K562 (cell line): ENCODE measurements around the gene STING1. TPM values are rescaled to one million over a fixed set of nuclear protein-coding genes. Genes with fewer than 3 reads are reported as not detected.

Source experiments
- ATAC-seq: fragments of 200-7000 bp; cut with Tn5 transposase; 3 replicates; pipeline ENCODE4 v1.9.1; 2020; ENCODE audit warnings: moderate library complexity
- BruUV-seq: library from RNA; stranded (reverse); fragments of 400-500 nt; replicated peaks from 2 replicates; lab custom pipeline; 2021; lab: Mats Ljungman, UMichigan
- CTCF ChIA-PET: fragments of 300-600 bp; formaldehyde crosslinking; extraction: SDS; loops from one replicate; lab custom pipeline; 2021; ENCODE audit warnings: low intra/inter-chr PET ratio; lab: Yijun Ruan, JAX
- POLR2A ChIA-PET: fragments of 300-600, 350-650 bp; sonication (Branson Sonifier 250); formaldehyde crosslinking; extraction: SDS; loops from one replicate; lab custom pipeline; 2021; ENCODE audit warnings: antibody characterized with exemption, inconsistent platforms; lab: Yijun Ruan, JAX
- DNase-seq, 4 experiments: peaks; one replicate each; pipeline versions ENCODE4 v3.0.0 to v3.0.0-alpha.2; 2011 to 2018; ENCODE audit warnings: low spot score in 3 of 4, mixed read lengths in 3 of 4; ENCODE audit errors: extremely low read depth in 1 of 4
- FAIRE-seq: peaks from 2 replicates; lab custom pipeline; 2011; peaks lifted over from hg19 to GRCh38; lab: Jason Lieb, UNC
- H2AFZ ChIP-seq: 2 replicates; pipeline ENCODE4 v1.6.0; 2011; ENCODE audit warnings: low read depth, low read length, control low read depth, inconsistent platforms
- H3K27ac ChIP-seq: fragments of 200-600 bp; 3 replicates; pipeline ENCODE4 v1.8.0; 2011; ENCODE audit warnings: low read depth, mild to moderate bottlenecking, control low read depth, inconsistent platforms, low read length, moderate library complexity, mixed read lengths; ENCODE audit errors: extremely low read depth
- H3K27me3 ChIP-seq, 2 experiments: fragments of 300-600 bp in 1 of 2; 2 replicates in 1 of 2; 3 replicates in 1 of 2; pipeline versions ENCODE4 v1.6.0 to v1.8.0; 2011; ENCODE audit warnings: inconsistent platforms in 2 of 2, low read length in 2 of 2, mild to moderate bottlenecking in 1 of 2, mixed read lengths in 1 of 2, moderate library complexity in 1 of 2; ENCODE audit not compliant: control insufficient read depth in 2 of 2, insufficient read depth in 2 of 2
- H3K36me3 ChIP-seq: fragments of 300-600 bp; 3 replicates; pipeline ENCODE4 v1.8.0; 2011; ENCODE audit warnings: mild to moderate bottlenecking, low read length, inconsistent platforms; ENCODE audit not compliant: control insufficient read depth, insufficient read depth
- H3K4me1 ChIP-seq, 2 experiments: fragments of 200-600 bp in 1 of 2; replicated peaks in 1 of 2; 2 replicates in 1 of 2; 3 replicates in 1 of 2; pipeline versions ENCODE4 v1.5.1 to v1.8.0; 2011; ENCODE audit warnings: inconsistent platforms in 2 of 2, low read length in 2 of 2, mild to moderate bottlenecking in 1 of 2, mixed read lengths in 1 of 2, moderate library complexity in 1 of 2; ENCODE audit not compliant: control insufficient read depth in 2 of 2, insufficient read depth in 2 of 2
- H3K4me2 ChIP-seq: 2 replicates; pipeline ENCODE4 v1.6.1; 2011; ENCODE audit warnings: low read length, control low read depth, inconsistent platforms, mixed read lengths; ENCODE audit not compliant: insufficient read depth
- H3K4me3 ChIP-seq: fragments of 200-600 bp; sonication (generic), shearing (Covaris generic); 2 replicates; pipeline ENCODE4 v1.5.1; 2016; ENCODE audit warnings: control low read depth, inconsistent platforms
- H3K79me2 ChIP-seq: fragments of 200-600 bp; 3 replicates; pipeline ENCODE4 v1.8.0; 2011; ENCODE audit warnings: low read length, inconsistent platforms; ENCODE audit not compliant: control insufficient read depth, insufficient read depth
- H3K9ac ChIP-seq, 2 experiments: 2 replicates each; pipeline versions ENCODE4 v1.6.0 to v1.6.1; 2011; ENCODE audit warnings: low read depth in 2 of 2, low read length in 2 of 2, control low read depth in 1 of 2, inconsistent platforms in 1 of 2, mild to moderate bottlenecking in 1 of 2, mixed read lengths in 1 of 2; ENCODE audit not compliant: insufficient read depth in 1 of 2
- H3K9me1 ChIP-seq: one replicate; pipeline ENCODE4 v1.6.0; 2011; ENCODE audit warnings: inconsistent platforms, mild to moderate bottlenecking, low read length, moderate library complexity; ENCODE audit not compliant: control insufficient read depth, insufficient read depth
- H3K9me3 ChIP-seq: replicated peaks from 2 replicates; pipeline ENCODE4 v1.5.1; 2011; ENCODE audit warnings: low read depth, low read length, inconsistent platforms; ENCODE audit not compliant: control insufficient read depth, insufficient read depth
- H4K20me1 ChIP-seq: replicated peaks from 2 replicates; pipeline ENCODE4 v1.6.1; 2011; ENCODE audit warnings: low read length, inconsistent platforms, mixed read lengths; ENCODE audit not compliant: control insufficient read depth, insufficient read depth
- IRF2 ChIP-seq: sonication (generic); formaldehyde crosslinking; IDR thresholded peaks from 2 replicates; pipeline ENCODE4 v1.8.1; 2022; ENCODE audit warnings: mild to moderate bottlenecking, missing genetic modification reagents
- PRMT5 ChIP-seq: sonication (generic); formaldehyde crosslinking; IDR thresholded peaks from 2 replicates; pipeline ENCODE4 v1.5.0; 2020; ENCODE audit warnings: missing genetic modification reagents
- RBM22 ChIP-seq: fragments of 200-400 bp; formaldehyde crosslinking; IDR thresholded peaks from 2 replicates; pipeline ENCODE4 v1.6.1; 2018; ENCODE audit warnings: low read length, low read depth; ENCODE audit not compliant: poor library complexity, severe bottlenecking
- SMAD1 ChIP-seq: fragments of 150-350 bp; IDR thresholded peaks from 2 replicates; pipeline ENCODE4 v1.6.1; 2014; ENCODE audit warnings: low read length, low read depth; ENCODE audit not compliant: partially characterized antibody
- TEAD4 ChIP-seq, 2 experiments: sonication (generic) in 1 of 2; formaldehyde crosslinking in 1 of 2; IDR thresholded peaks; 2 replicates each; pipeline versions ENCODE4 v1.6.1 to v1.8.0; 2012 to 2022; ENCODE audit warnings: borderline replicate concordance in 1 of 2, inconsistent platforms in 1 of 2, low read length in 1 of 2, mild to moderate bottlenecking in 1 of 2, missing genetic modification reagents in 1 of 2
- ZNF766 ChIP-seq: fragments of 200-800 bp; sonication (Bioruptor generic); conservative IDR thresholded peaks from 2 replicates; pipeline ENCODE4 v1.6.1; 2016; ENCODE audit warnings: missing genetic modification characterization, missing compliant biosample characterization
- WGBS: fragments of 100-300 bp; shearing (Covaris generic); methylation state at CpG from one replicate; pipeline ENCODE4 v1.1.6; 2016; ENCODE audit warnings: low coverage, mixed read lengths; ENCODE audit not compliant: insufficient coverage; ENCODE audit errors: missing lambda C conversion rate; 5-methylcytosine and 5-hydroxymethylcytosine counted together
- in situ Hi-C: fragments of 300-500 bp; cut with MboI; formaldehyde crosslinking; loops from 4 replicates; pipeline ENCODE4 v1.15.0; 2018; ENCODE audit warnings: inconsistent platforms, mixed read lengths
- intact Hi-C: fragments of 100-400 bp; cut with micrococcal nuclease; formaldehyde crosslinking; loops from 2 replicates; pipeline ENCODE4 v1.14.2; 2022
- polyA plus RNA-seq, 8 experiments: library from polyadenylated mRNA; depleted of rRNA in 4 of 8; stranded (reverse) in 5 of 8; unstranded in 3 of 8; fragments of >200 nt; fragmentation: Nextera tagmentation in 2 of 8; fragmentation: Illumina TruSeq in 1 of 8; extraction: Ambion mirVana in 2 of 8; extraction: Trizol in 1 of 8; gene quantifications; 2 replicates each; pipeline versions ENCODE4 v1.2.1 to v1.2.3, GENCODE V29; 2011 to 2014; ENCODE audit warnings: inconsistent platforms in 1 of 8, missing spikeins in 1 of 8
- total RNA-seq, 7 experiments: library from RNA; depleted of rRNA in 6 of 7; stranded (reverse); fragments of >200 nt in 6 of 7; fragmentation: Illumina TruSeq in 2 of 7; extraction: Trizol in 2 of 7; gene quantifications; 2 replicates each; pipeline versions ENCODE4 v1.2.1 to v1.2.3, GENCODE V29; 2011 to 2021; ENCODE audit warnings: low replicate concordance in 1 of 7
- TF ChIP-seq, protein P1 (sequence below): fragments of 250-450 bp; sonication (Bioruptor Pico); IDR thresholded peaks from 2 replicates; pipeline ENCODE4 v1.5.0; 2020; ENCODE audit warnings: mild to moderate bottlenecking
- TF ChIP-seq, protein P2 (sequence below): fragments of 450-650 bp; formaldehyde crosslinking; IDR thresholded peaks from 2 replicates; pipeline ENCODE4 v1.4.0; 2020; ENCODE audit warnings: mild to moderate bottlenecking, moderate library complexity

STING1 gene
- total and polyA plus RNA-seq, 9 of the 15 experiments (the other 6 are each of a cell fraction or from before 2014, with no cell fraction given) = 20.8 to 69.1 (median 44.7) TPM

GRCh38 chr5:139457241-139457640 lies 25.3 kb downstream of the STING1 start:
- POLR2A ChIA-PET = interaction anchor here (0.6 to 0.9 kb wide), 2 partner anchors 24 to 101 kb away, joined by 3 to 4 read pairs; no protein-coding TSS in a partner anchor
- no peak overlapping the region for H3K27ac ChIP-seq

More at GRCh38 chr5:139457241-139457640, 25.3 kb downstream of the STING1 start:
- in situ Hi-C loops = no loop called here
- intact Hi-C loops = no loop called here
- BruUV-seq = no TSS peak
- Histone ChIP-seq H3K4me1 (peaks cover 0 to 15% of the 10 kb centered on the region in 2 experiments; a peak in 2 of 5 replicates), H3K79me2 (no peaks in the 10 kb centered on the region), H3K9ac (peak overlapping the region in 1 of 2 experiments; percentile 19; a peak in 1 of 4 replicates), H3K9me1 (peaks cover 4% of the 10 kb centered on the region), H3K9me3 (no peaks in the 10 kb centered on the region), H3K36me3 (no peaks in the 10 kb centered on the region), H3K27me3 (no peaks in the 10 kb centered on the region), H2AFZ (peak overlapping the region; percentile 38; the same call in 1 of the 2 replicates), H4K20me1 (no peaks in the 10 kb centered on the region), H3K4me2 (no peak overlapping the region), H3K4me3 (no peak overlapping the region)
- 64% methylated on average over 5 of the region's 5 CpGs for WGBS
- CTCF ChIA-PET = no interaction called here
- FAIRE-seq = no peak
- no peak for ATAC-seq
- DNase-seq = no peak
- TF ChIP-seq, protein P1, sequence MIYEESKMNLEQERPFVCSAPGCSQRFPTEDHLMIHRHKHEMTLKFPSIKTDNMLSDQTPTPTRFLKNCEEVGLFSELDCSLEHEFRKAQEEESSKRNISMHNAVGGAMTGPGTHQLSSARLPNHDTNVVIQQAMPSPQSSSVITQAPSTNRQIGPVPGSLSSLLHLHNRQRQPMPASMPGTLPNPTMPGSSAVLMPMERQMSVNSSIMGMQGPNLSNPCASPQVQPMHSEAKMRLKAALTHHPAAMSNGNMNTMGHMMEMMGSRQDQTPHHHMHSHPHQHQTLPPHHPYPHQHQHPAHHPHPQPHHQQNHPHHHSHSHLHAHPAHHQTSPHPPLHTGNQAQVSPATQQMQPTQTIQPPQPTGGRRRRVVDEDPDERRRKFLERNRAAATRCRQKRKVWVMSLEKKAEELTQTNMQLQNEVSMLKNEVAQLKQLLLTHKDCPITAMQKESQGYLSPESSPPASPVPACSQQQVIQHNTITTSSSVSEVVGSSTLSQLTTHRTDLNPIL (CRISPR knock-in tag) = no peak
- TF ChIP-seq RBM22 = no peak
- TF ChIP-seq, protein P2, sequence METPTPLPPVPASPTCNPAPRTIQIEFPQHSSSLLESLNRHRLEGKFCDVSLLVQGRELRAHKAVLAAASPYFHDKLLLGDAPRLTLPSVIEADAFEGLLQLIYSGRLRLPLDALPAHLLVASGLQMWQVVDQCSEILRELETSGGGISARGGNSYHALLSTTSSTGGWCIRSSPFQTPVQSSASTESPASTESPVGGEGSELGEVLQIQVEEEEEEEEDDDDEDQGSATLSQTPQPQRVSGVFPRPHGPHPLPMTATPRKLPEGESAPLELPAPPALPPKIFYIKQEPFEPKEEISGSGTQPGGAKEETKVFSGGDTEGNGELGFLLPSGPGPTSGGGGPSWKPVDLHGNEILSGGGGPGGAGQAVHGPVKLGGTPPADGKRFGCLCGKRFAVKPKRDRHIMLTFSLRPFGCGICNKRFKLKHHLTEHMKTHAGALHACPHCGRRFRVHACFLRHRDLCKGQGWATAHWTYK (CRISPR knock-in tag) = no peak
- no peak for TF ChIP-seq PRMT5
- no peak for TF ChIP-seq ZNF766 (CRISPR knock-in tag)
- TF ChIP-seq IRF2 (CRISPR knock-in tag) = no peak
- no peak for TF ChIP-seq TEAD4 (IDR thresholded peaks at IDR 0.05; ENCODE audit: low read length)
- TF ChIP-seq TEAD4 (CRISPR knock-in tag; IDR thresholded peaks at IDR 0.05; ENCODE audit: borderline replicate concordance) = no peak
- TF ChIP-seq SMAD1 = no peak
